Panc1 (cell line): ENCODE measurements around the gene FAM50B.

Experiments used
- POLR2AphosphoS5 ChIP-seq: IDR thresholded peaks from 2 replicates; pipeline ENCODE4 v1.6.1; 2012; ENCODE audit warnings: mild to moderate bottlenecking, low read depth, low read length, moderate library complexity
- SIN3A ChIP-seq: IDR thresholded peaks from 2 replicates; pipeline ENCODE4 v1.6.1; 2012; ENCODE audit warnings: low read depth, mild to moderate bottlenecking, low read length, moderate library complexity, borderline replicate concordance; ENCODE audit not compliant: insufficient read depth
- TCF7L2 ChIP-seq: IDR thresholded peaks from 2 replicates; pipeline ENCODE4 v1.6.1; 2011; ENCODE audit warnings: mild to moderate bottlenecking, low read depth, low read length, inconsistent platforms
- TF ChIP-seq, protein P1 (sequence below): fragments of 450-650 bp; IDR thresholded peaks from 2 replicates; pipeline ENCODE4 v1.5.1; 2017; ENCODE audit warnings: mild to moderate bottlenecking
- TF ChIP-seq, protein P2 (sequence below), 2 experiments: IDR thresholded peaks; 2 replicates each; pipeline ENCODE4 v1.6.1; 2011 to 2012; ENCODE audit warnings: low read depth in 2 of 2, control low read depth in 1 of 2, low read length in 1 of 2, mild to moderate bottlenecking in 1 of 2, moderate library complexity in 1 of 2; ENCODE audit not compliant: insufficient read depth in 1 of 2

DNA sequence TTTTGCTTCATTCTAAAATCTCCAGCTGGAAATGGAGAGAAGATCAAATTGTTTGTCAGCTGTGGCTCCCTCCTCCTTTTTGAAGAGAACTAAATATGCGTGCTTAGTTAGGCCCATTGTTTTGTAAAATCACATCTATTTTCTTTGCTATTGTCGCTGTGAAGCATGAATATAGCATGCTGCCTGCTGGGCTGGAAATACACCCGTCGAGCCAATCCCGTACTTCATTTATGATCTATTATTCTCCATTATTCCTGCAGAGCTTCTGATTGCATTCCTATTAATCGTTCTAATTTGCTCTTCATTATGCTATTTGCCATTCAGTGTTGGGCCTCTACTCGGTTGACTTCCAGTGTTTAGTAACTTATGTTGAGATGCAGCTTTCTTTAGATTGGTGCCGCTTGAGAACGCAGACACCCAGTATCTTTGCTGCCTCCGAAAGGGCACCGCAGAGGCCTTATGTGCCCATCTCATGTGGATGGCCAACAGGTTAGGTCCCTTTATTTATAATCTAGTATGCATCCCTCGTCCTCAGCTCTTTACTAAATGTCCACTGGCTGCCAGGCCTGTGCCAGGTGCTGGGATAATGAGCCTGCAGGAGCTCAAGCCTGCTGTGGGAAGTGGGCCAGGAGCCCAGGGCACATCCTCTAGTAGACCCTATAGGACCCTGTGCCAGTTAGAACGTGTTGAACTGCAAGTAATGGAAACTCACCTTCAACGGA is 45.6 kb downstream of the FAM50B start:
- TF ChIP-seq, protein P1, sequence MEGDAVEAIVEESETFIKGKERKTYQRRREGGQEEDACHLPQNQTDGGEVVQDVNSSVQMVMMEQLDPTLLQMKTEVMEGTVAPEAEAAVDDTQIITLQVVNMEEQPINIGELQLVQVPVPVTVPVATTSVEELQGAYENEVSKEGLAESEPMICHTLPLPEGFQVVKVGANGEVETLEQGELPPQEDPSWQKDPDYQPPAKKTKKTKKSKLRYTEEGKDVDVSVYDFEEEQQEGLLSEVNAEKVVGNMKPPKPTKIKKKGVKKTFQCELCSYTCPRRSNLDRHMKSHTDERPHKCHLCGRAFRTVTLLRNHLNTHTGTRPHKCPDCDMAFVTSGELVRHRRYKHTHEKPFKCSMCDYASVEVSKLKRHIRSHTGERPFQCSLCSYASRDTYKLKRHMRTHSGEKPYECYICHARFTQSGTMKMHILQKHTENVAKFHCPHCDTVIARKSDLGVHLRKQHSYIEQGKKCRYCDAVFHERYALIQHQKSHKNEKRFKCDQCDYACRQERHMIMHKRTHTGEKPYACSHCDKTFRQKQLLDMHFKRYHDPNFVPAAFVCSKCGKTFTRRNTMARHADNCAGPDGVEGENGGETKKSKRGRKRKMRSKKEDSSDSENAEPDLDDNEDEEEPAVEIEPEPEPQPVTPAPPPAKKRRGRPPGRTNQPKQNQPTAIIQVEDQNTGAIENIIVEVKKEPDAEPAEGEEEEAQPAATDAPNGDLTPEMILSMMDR: no peak
- TF ChIP-seq, protein P2, sequence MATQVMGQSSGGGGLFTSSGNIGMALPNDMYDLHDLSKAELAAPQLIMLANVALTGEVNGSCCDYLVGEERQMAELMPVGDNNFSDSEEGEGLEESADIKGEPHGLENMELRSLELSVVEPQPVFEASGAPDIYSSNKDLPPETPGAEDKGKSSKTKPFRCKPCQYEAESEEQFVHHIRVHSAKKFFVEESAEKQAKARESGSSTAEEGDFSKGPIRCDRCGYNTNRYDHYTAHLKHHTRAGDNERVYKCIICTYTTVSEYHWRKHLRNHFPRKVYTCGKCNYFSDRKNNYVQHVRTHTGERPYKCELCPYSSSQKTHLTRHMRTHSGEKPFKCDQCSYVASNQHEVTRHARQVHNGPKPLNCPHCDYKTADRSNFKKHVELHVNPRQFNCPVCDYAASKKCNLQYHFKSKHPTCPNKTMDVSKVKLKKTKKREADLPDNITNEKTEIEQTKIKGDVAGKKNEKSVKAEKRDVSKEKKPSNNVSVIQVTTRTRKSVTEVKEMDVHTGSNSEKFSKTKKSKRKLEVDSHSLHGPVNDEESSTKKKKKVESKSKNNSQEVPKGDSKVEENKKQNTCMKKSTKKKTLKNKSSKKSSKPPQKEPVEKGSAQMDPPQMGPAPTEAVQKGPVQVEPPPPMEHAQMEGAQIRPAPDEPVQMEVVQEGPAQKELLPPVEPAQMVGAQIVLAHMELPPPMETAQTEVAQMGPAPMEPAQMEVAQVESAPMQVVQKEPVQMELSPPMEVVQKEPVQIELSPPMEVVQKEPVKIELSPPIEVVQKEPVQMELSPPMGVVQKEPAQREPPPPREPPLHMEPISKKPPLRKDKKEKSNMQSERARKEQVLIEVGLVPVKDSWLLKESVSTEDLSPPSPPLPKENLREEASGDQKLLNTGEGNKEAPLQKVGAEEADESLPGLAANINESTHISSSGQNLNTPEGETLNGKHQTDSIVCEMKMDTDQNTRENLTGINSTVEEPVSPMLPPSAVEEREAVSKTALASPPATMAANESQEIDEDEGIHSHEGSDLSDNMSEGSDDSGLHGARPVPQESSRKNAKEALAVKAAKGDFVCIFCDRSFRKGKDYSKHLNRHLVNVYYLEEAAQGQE (IDR thresholded peaks at IDR 0.05; ENCODE audit: insufficient read depth in 1 of 2, low read depth in 2 of 2, low read length in 1 of 2): no peak
- TF ChIP-seq POLR2AphosphoS5: no peak
- TF ChIP-seq SIN3A: no peak
- no peak for TF ChIP-seq TCF7L2
